Stomach (tissue), 9 donors: ENCODE measurements around the gene APCDD1L. TPM values are rescaled to one million over a fixed set of nuclear protein-coding genes. Genes with fewer than 3 reads are reported as not detected.

Experiments used
- DNase-seq, 2 donors: peaks; one replicate each; pipeline versions ENCODE4 v3.0.0 to v3.0.0-alpha.2; 2013 to 2019
- H3K27ac ChIP-seq, 5 donors: fragments of 200-600 bp in 4 of 5; sonication (generic) in 4 of 5; one replicate each; pipeline ENCODE4 v1.5.1; 2013 to 2019; ENCODE audit warnings: mild to moderate bottlenecking in 1 of 5, moderate library complexity in 1 of 5
- H3K27me3 ChIP-seq, 3 donors: fragments of 200-600 bp; sonication (generic); one replicate each; pipeline ENCODE4 v1.5.1; 2017 to 2019; ENCODE audit warnings: mixed run types in 1 of 3
- H3K36me3 ChIP-seq, 4 donors: fragments of 200-600 bp; sonication (generic); 1 replicate in 3 of 4; 2 replicates in 1 of 4; pipeline ENCODE4 v1.5.1; 2016 to 2019
- H3K4me1 ChIP-seq, 4 donors: fragments of 200-600 bp; sonication (generic); one replicate each; pipeline ENCODE4 v1.5.1; 2016 to 2019
- H3K4me3 ChIP-seq, 4 donors: fragments of 200-600 bp; sonication (generic) in 3 of 4; one replicate each; pipeline ENCODE4 v1.5.1; 2016 to 2019; ENCODE audit warnings: mild to moderate bottlenecking in 1 of 4
- H3K9me3 ChIP-seq, 4 donors: fragments of 200-600 bp; sonication (generic); one replicate each; pipeline ENCODE4 v1.5.1; 2016 to 2019
- CTCF ChIP-seq, 7 experiments: fragments of 450-650 bp in 4 of 7; fragments of 200-600 bp in 3 of 7; sonication (generic) in 3 of 7; IDR thresholded peaks; one replicate each; pipeline ENCODE4 v1.5.1; 2016 to 2019; ENCODE audit warnings: antibody characterized with exemption in 7 of 7, control low read depth in 2 of 7, mild to moderate bottlenecking in 1 of 7
- EP300 ChIP-seq: sonication (generic); formaldehyde crosslinking; IDR thresholded peaks from one replicate; pipeline ENCODE4 v1.6.1; 2017; ENCODE audit warnings: antibody characterized with exemption
- POLR2A ChIP-seq, 4 donors: fragments of 450-650 bp; IDR thresholded peaks; one replicate each; pipeline ENCODE4 v1.6.1; 2016; ENCODE audit warnings: antibody characterized with exemption in 4 of 4, control low read depth in 2 of 4, mild to moderate bottlenecking in 1 of 4, moderate library complexity in 1 of 4
- POLR2AphosphoS5 ChIP-seq, 3 donors: sonication (generic); formaldehyde crosslinking; IDR thresholded peaks; one replicate each; pipeline ENCODE4 v1.6.1; 2016; ENCODE audit warnings: antibody characterized with exemption in 3 of 3
- WGBS, 5 donors: extraction: QIAGEN DNeasy Blood & Tissue Kit in 3 of 5; methylation state at CpG; one replicate each; pipeline versions ENCODE4 v1.1.5 to v1.1.7; 2013 to 2018; 5-methylcytosine and 5-hydroxymethylcytosine counted together
- intact Hi-C: fragments of 100-400 bp; cut with DNase I; formaldehyde crosslinking; loops from one replicate; pipeline ENCODE4 v1.15.1; 2023; ENCODE audit warnings: low total_unique reads
- polyA plus RNA-seq, 3 donors: library from polyadenylated mRNA; stranded (reverse); fragments of 200-250 nt; gene quantifications; one replicate each; pipeline ENCODE4 v1.2.3, GENCODE V29; 2013
- total RNA-seq, 5 donors: library from RNA; depleted of rRNA; stranded (reverse); fragments of >200 nt; gene quantifications; one replicate each; pipeline versions ENCODE4 v1.1.0 to v1.2.3, GENCODE V29; 2014 to 2016
- donor health status: healthy with polysubstance abuse.
- donor health status: Bipolar disorder and iron deficiency.
- donor health status: healthy.

The APCDD1L gene
- total and polyA plus RNA-seq, 8 donors, result 0.12 to 2.0 (median 0.85) TPM; not detected in 4

- Histone ChIP-seq H3K36me3 (no peaks in the 10 kb centered on the region), H3K9me3 (peaks cover 0 to 31% (median 21%) of the 10 kb centered on the region in 4 donors), H3K27ac (no peak overlapping the region), H3K4me1 (no peaks in the 10 kb centered on the region), H3K4me3 (no peak overlapping the region), H3K27me3 (peaks cover 0 to 8% (median 6%) of the 10 kb centered on the region in 3 donors)
- 82 to 97% (median 86%) methylated on average over 1 of the region's 1 CpG for WGBS, 5 donors
- DNase-seq, result no peak
- intact Hi-C loops, result no loop called here
- no peak for TF ChIP-seq POLR2A (IDR thresholded peaks at IDR 0.05)
- no peak for TF ChIP-seq CTCF (IDR thresholded peaks at IDR 0.05)
- TF ChIP-seq POLR2AphosphoS5 (IDR thresholded peaks at IDR 0.05), result no peak
- TF ChIP-seq EP300, result no peak
These were observed 22.6 kb upstream of the APCDD1L start for GRCh38 chr20:58537831-58538230.

- TF ChIP-seq EP300, result no peak
- no peak for TF ChIP-seq CTCF (IDR thresholded peaks at IDR 0.05)
- no peak for TF ChIP-seq POLR2A (IDR thresholded peaks at IDR 0.05)
- no peak for TF ChIP-seq POLR2AphosphoS5 (IDR thresholded peaks at IDR 0.05)
- 89 to 95% (median 92%) methylated on average over 3 of the region's 3 CpGs for WGBS, 5 donors
- Histone ChIP-seq H3K27me3 (peaks cover 0 to 6% (median 5%) of the 10 kb centered on the region in 3 donors), H3K36me3 (no peaks in the 10 kb centered on the region), H3K9me3 (peaks cover 8 to 47% (median 35%) of the 10 kb centered on the region in 4 donors), H3K27ac (no peak overlapping the region), H3K4me1 (no peaks in the 10 kb centered on the region), H3K4me3 (no peak overlapping the region)
- no peak for DNase-seq
- intact Hi-C loops, result no loop called here
These were observed 21.1 kb upstream of the APCDD1L start for GRCh38 chr20:58536289-58536688.

GRCh38 chr20:58531657-58532056 lies 16.5 kb upstream of the APCDD1L start:
- no peaks in the 10 kb centered on the region for H3K27me3 ChIP-seq
- intact Hi-C loops, result no loop called here
- no peak for DNase-seq
- no peaks in the 10 kb centered on the region for H3K36me3 ChIP-seq
- no peak overlapping the region for H3K4me3 ChIP-seq
- peaks cover 8 to 54% (median 40%) of the 10 kb centered on the region in 4 donors for H3K9me3 ChIP-seq
- no peak overlapping the region for H3K27ac ChIP-seq
- no peak for TF ChIP-seq CTCF (IDR thresholded peaks at IDR 0.05)
- no peak for TF ChIP-seq POLR2A (IDR thresholded peaks at IDR 0.05)
- TF ChIP-seq EP300, result no peak
- TF ChIP-seq POLR2AphosphoS5 (IDR thresholded peaks at IDR 0.05), result no peak
- H3K4me1 ChIP-seq, result no peaks in the 10 kb centered on the region

GRCh38 chr20:58531063-58531462 lies 15.9 kb upstream of the APCDD1L start:
- no peak for TF ChIP-seq CTCF (IDR thresholded peaks at IDR 0.05)
- TF ChIP-seq POLR2AphosphoS5 (IDR thresholded peaks at IDR 0.05), result no peak
- TF ChIP-seq EP300, result no peak
- no peak for TF ChIP-seq POLR2A (IDR thresholded peaks at IDR 0.05)
- H3K4me3 ChIP-seq, result no peak overlapping the region
- intact Hi-C loops, result no loop called here
- no peak for DNase-seq
- peaks cover 8 to 60% (median 46%) of the 10 kb centered on the region in 4 donors for H3K9me3 ChIP-seq
- H3K27me3 ChIP-seq, result no peaks in the 10 kb centered on the region
- no peaks in the 10 kb centered on the region for H3K36me3 ChIP-seq
- no peak overlapping the region for H3K27ac ChIP-seq
- no peaks in the 10 kb centered on the region for H3K4me1 ChIP-seq
